GM12878 (cell line): ENCODE measurements around the gene TMEM208. TPM values are rescaled to one million over a fixed set of nuclear protein-coding genes. Genes with fewer than 3 reads are reported as not detected.

ENCODE experiments used
- ATAC-seq: fragments of 200-7000 bp; cut with Tn5 transposase; 3 replicates; pipeline ENCODE4 v1.9.1; 2020; ENCODE audit warnings: mild to moderate bottlenecking, moderate library complexity
- BruUV-seq: library from RNA; stranded (reverse); fragments of 400-500 nt; replicated peaks from 2 replicates; lab custom pipeline; 2021; lab: Mats Ljungman, UMichigan
- CTCF ChIA-PET: fragments of 300-600 bp; sonication (Branson Sonifier 250); formaldehyde crosslinking; extraction: SDS; loops from one replicate; lab custom pipeline; 2021; ENCODE audit warnings: inconsistent platforms; lab: Yijun Ruan, JAX
- POLR2A ChIA-PET: fragments of 350-600 bp; formaldehyde crosslinking; extraction: SDS; loops from one replicate; lab custom pipeline; 2021; ENCODE audit warnings: inconsistent platforms; lab: Charles Lee
- RAD21 ChIA-PET: fragments of 300-600 bp; sonication (Branson Sonifier 250); formaldehyde crosslinking; loops from one replicate; lab custom pipeline; 2023; ENCODE audit warnings: antibody characterized with exemption; ENCODE audit not compliant: unreplicated experiment; lab: Charles Lee
- SMC1A ChIA-PET: fragments of 300-600 bp; sonication (Branson Sonifier 250); formaldehyde crosslinking; loops from one replicate; lab custom pipeline; 2023; ENCODE audit not compliant: unreplicated experiment, uncharacterized antibody; lab: Charles Lee
- DNase-seq: peaks from one replicate; pipeline ENCODE4 v3.0.0-alpha.2; 2011; ENCODE audit warnings: low read depth, low spot score
- FAIRE-seq: peaks from 3 replicates; lab custom pipeline; 2011; peaks lifted over from hg19 to GRCh38; lab: Jason Lieb, UNC
- H2AFZ ChIP-seq: 2 replicates; pipeline ENCODE4 v1.6.0; 2011; ENCODE audit warnings: low read depth, low read length, control low read depth; ENCODE audit not compliant: control insufficient read depth
- H3K27ac ChIP-seq: 2 replicates; pipeline ENCODE4 v1.5.1; 2011; ENCODE audit warnings: control low read depth; ENCODE audit not compliant: control insufficient read depth, insufficient read depth
- H3K27me3 ChIP-seq, 2 experiments: replicated peaks in 1 of 2; 2 replicates each; pipeline versions ENCODE4 v1.6.0 to v1.6.1; 2011; ENCODE audit warnings: low read length in 1 of 2; ENCODE audit not compliant: control insufficient read depth in 2 of 2, insufficient read depth in 2 of 2
- H3K36me3 ChIP-seq, 2 experiments: 2 replicates each; pipeline ENCODE4 v1.5.1; 2011; ENCODE audit warnings: low read length in 1 of 2; ENCODE audit not compliant: control insufficient read depth in 2 of 2, insufficient read depth in 2 of 2
- H3K4me1 ChIP-seq: 2 replicates; pipeline ENCODE4 v1.6.1; 2011; ENCODE audit warnings: mild to moderate bottlenecking, low read length, moderate library complexity, mixed read lengths; ENCODE audit not compliant: control insufficient read depth, insufficient read depth
- H3K4me2 ChIP-seq: 2 replicates; pipeline ENCODE4 v1.6.0; 2011; ENCODE audit warnings: control low read depth; ENCODE audit not compliant: control insufficient read depth, insufficient read depth
- H3K4me3 ChIP-seq: fragments of 200-600 bp; sonication (generic); 2 replicates; pipeline ENCODE4 v1.5.1; 2016
- H3K79me2 ChIP-seq: 2 replicates; pipeline ENCODE4 v1.6.0; 2011; ENCODE audit warnings: low read length; ENCODE audit not compliant: control insufficient read depth, insufficient read depth
- H3K9ac ChIP-seq: 2 replicates; pipeline ENCODE4 v1.8.0; 2011; ENCODE audit warnings: low read length, control low read depth, mixed read lengths; ENCODE audit not compliant: control insufficient read depth, insufficient read depth
- H3K9me3 ChIP-seq: replicated peaks from 3 replicates; pipeline ENCODE4 v1.5.1; 2011; ENCODE audit warnings: mild to moderate bottlenecking, low read length; ENCODE audit not compliant: control insufficient read depth, insufficient read depth
- H4K20me1 ChIP-seq: 2 replicates; pipeline ENCODE4 v1.6.0; 2011; ENCODE audit not compliant: control insufficient read depth, insufficient read depth
- BCLAF1 ChIP-seq: fragments of 450-650 bp; IDR thresholded peaks from 2 replicates; pipeline ENCODE4 v1.6.1; 2017; ENCODE audit warnings: antibody characterized with exemption, mild to moderate bottlenecking, moderate library complexity
- CREM ChIP-seq: IDR thresholded peaks from 2 replicates; pipeline ENCODE4 v1.6.1; 2014; ENCODE audit warnings: antibody characterized with exemption, low read depth
- CTCF ChIP-seq, 3 experiments: IDR thresholded peaks in 2 of 3; conservative IDR thresholded peaks in 1 of 3; 2 replicates each; pipeline ENCODE4 v1.5.1; 2011; ENCODE audit warnings: low read depth in 3 of 3, low read length in 3 of 3, mild to moderate bottlenecking in 3 of 3, control low read depth in 2 of 3, moderate library complexity in 2 of 3, inconsistent platforms in 1 of 3, mixed read lengths in 1 of 3; ENCODE audit not compliant: control insufficient read depth in 2 of 3, insufficient read depth in 1 of 3; ENCODE audit errors: extremely low read depth in 1 of 3
- EP300 ChIP-seq, 2 experiments: fragments of 150-350 bp in 1 of 2; IDR thresholded peaks; 2 replicates each; pipeline ENCODE4 v1.6.1; 2011 to 2012; ENCODE audit warnings: low read depth in 2 of 2, low read length in 2 of 2, borderline replicate concordance in 1 of 2, improper control_type of control experiment in 1 of 2, inconsistent platforms in 1 of 2; ENCODE audit not compliant: control insufficient read depth in 1 of 2
- MEF2B ChIP-seq: fragments of 450-650 bp; IDR thresholded peaks from 2 replicates; pipeline ENCODE4 v1.6.1; 2018; ENCODE audit warnings: mild to moderate bottlenecking, moderate library complexity; ENCODE audit not compliant: partially characterized antibody, poor library complexity, severe bottlenecking
- MXI1 ChIP-seq: fragments of 150-350 bp; IDR thresholded peaks from 2 replicates; pipeline ENCODE4 v1.6.1; 2011; ENCODE audit warnings: low read depth, mild to moderate bottlenecking, inconsistent platforms, low read length, improper control_type of control experiment
- NKRF ChIP-seq: fragments of 450-650 bp; conservative IDR thresholded peaks from 2 replicates; pipeline ENCODE4 v1.6.1; 2017; ENCODE audit warnings: mild to moderate bottlenecking, moderate library complexity
- PAX5 ChIP-seq: IDR thresholded peaks from 2 replicates; pipeline ENCODE4 v1.6.1; 2011; ENCODE audit warnings: low read depth, low read length, borderline replicate concordance
- PAX8 ChIP-seq: fragments of 450-650 bp; IDR thresholded peaks from 2 replicates; pipeline ENCODE4 v1.6.1; 2017; ENCODE audit warnings: mild to moderate bottlenecking, moderate library complexity
- POU2F2 ChIP-seq: IDR thresholded peaks from 3 replicates; pipeline ENCODE4 v1.6.1; 2011; ENCODE audit warnings: low read depth, mild to moderate bottlenecking, low read length, borderline replicate concordance
- SPI1 ChIP-seq: IDR thresholded peaks from 2 replicates; pipeline ENCODE4 v1.6.1; 2011; ENCODE audit warnings: low read depth, mild to moderate bottlenecking, low read length, moderate library complexity, borderline replicate concordance; ENCODE audit not compliant: insufficient read depth
- ZBED1 ChIP-seq: IDR thresholded peaks from 2 replicates; pipeline ENCODE4 v1.6.1; 2016; ENCODE audit warnings: borderline replicate concordance
- ZNF274 ChIP-seq: IDR thresholded peaks from one replicate; pipeline ENCODE4 v1.8.0; 2011; ENCODE audit not compliant: insufficient read length, insufficient read depth
- ZNF622 ChIP-seq: fragments of 450-650 bp; IDR thresholded peaks from 2 replicates; pipeline ENCODE4 v1.6.1; 2017; ENCODE audit warnings: mild to moderate bottlenecking, inconsistent platforms
- WGBS: methylation state at CpG from one replicate; pipeline ENCODE4 v1.1.6; 2016; ENCODE audit warnings: low lambda C conversion rate; ENCODE audit not compliant: insufficient replicate concordance, insufficient coverage; ENCODE audit errors: missing lambda C conversion rate; 5-methylcytosine and 5-hydroxymethylcytosine counted together
- in situ Hi-C: fragments of 300-500 bp; cut with MboI; formaldehyde crosslinking; loops from 9 replicates; pipeline ENCODE4 v1.14.3; 2018; ENCODE audit warnings: mixed read lengths
- intact Hi-C: fragments of 100-400 bp; cut with micrococcal nuclease; formaldehyde crosslinking; loops from one replicate; pipeline ENCODE4 v1.14.2; 2022; ENCODE audit not compliant: unreplicated experiment
- polyA plus RNA-seq, 11 experiments: library from polyadenylated mRNA; depleted of rRNA in 4 of 11; unstranded in 6 of 11; stranded (reverse) in 5 of 11; fragments of >200 nt; fragmentation: Nextera tagmentation in 4 of 11; fragmentation: Illumina TruSeq in 1 of 11; extraction: Ambion mirVana in 4 of 11; extraction: Trizol in 1 of 11; gene quantifications; 1 replicate in 1 of 11; 2 replicates in 10 of 11; pipeline versions ENCODE4 v1.2.1 to v1.2.3, GENCODE V29; 2011 to 2016; ENCODE audit warnings: inconsistent platforms in 2 of 11, missing spikeins in 2 of 11, low read depth in 1 of 11
- total RNA-seq, 4 experiments: library from RNA; depleted of rRNA in 3 of 4; stranded (reverse); fragments of >200 nt in 3 of 4; fragmentation: Illumina TruSeq in 1 of 4; extraction: Trizol in 1 of 4; gene quantifications; 2 replicates each; pipeline versions ENCODE4 v1.2.1 to v1.2.3, GENCODE V29; 2013 to 2021

TMEM208 gene
- total and polyA plus RNA-seq, 10 of the 15 experiments (the other 5 are each of a cell fraction or from before 2014, with no cell fraction given), result 34.1 to 244 (median 54.1) TPM

DNA sequence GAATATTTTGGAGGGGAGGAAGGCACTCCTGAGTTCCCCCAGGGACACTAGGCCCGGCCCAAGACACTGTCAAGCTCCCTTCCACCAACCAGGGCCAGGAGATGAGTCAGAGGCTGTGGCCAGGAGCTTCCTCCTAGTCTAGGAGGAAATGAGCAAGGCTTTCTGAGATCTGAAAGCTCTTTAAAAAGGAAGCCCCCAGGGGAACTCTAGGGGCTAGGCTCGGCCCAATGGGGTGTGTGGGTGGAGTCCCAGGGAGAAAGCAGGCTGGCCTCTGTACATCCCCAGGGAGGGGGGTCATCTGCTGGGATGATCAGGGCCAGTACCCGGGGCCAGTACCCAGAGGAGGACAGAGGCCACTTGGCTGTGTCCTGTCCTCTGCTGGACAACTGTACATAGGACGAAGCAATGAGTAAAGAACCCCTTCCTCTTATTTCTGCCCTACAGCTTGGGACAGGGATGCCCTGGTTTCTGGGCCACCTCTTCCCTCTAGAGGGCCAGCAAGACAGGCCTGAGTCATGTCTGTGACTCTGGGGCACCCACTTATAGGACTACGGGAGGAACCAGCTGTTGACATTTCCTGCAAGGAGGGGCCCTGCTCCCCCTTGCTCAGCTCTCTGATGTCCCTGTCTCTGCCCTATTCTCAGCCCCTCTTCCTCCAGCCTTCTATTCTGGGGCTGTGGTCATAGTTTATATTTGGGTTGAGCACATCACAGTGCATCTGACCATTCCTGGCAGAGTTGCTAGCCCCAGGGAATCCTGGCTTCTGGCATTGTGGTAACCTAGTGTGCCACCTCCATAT is 17.7 kb downstream of the TMEM208 start:
- Histone ChIP-seq H3K9me3 (no peaks in the 10 kb centered on the region), H3K4me1 (peaks cover 39% of the 10 kb centered on the region), H3K4me3 (peak overlapping the region; percentile 97), H3K4me2 (peak overlapping the region; percentile 99), H3K27me3 (no peaks in the 10 kb centered on the region; a peak in 1 of 4 replicates), H3K27ac (peak overlapping the region; percentile 98), H2AFZ (peak overlapping the region; percentile 62), H3K36me3 (no peaks in the 10 kb centered on the region; a peak in 2 of 4 replicates), H3K9ac (peak overlapping the region; percentile 82), H4K20me1 (no peaks in the 10 kb centered on the region), H3K79me2 (peaks cover 39% of the 10 kb centered on the region)
- in situ Hi-C loops (no loop called here), intact Hi-C loops (no loop called here)
- ATAC-seq, result peak; percentile 60
- SMC1A ChIA-PET, result interaction anchor here (0.5 to 2.1 kb wide), 8 partner anchors 10 to 1445 kb away, joined by 3 to 17 read pairs (median 6); partner anchors contain the start of genes E2F4 and TMEM208
- CTCF ChIA-PET, result interaction anchor here (0.7 to 4.9 kb wide), 14 partner anchors 16 to 292 kb away, joined by 3 to 29 read pairs (median 4); partner anchors contain the start of genes FBXL8, NOL3, TMEM208 and TRADD
- DNase-seq, result peak; percentile 78
- TSS peak; percentile 38 for BruUV-seq
- RAD21 ChIA-PET, result interaction anchor here (0.6 to 4.6 kb wide), 9 partner anchors 18 to 273 kb away, joined by 3 to 35 read pairs (median 4); partner anchors contain the start of genes ATP6V0D1, E2F4, PLEKHG4 and TMEM208
- FAIRE-seq, result peak; percentile 86
- POLR2A ChIA-PET, result interaction anchor here (0.6 to 8.0 kb wide), 11 partner anchors 18 to 317 kb away, joined by 3 to 100 read pairs (median 4); partner anchors contain the start of genes ATP6V0D1, E2F4, FBXL8 and NOL3
- WGBS, result 2% methylated on average over 5 of the region's 5 CpGs
- TF ChIP-seq EP300 (IDR thresholded peaks at IDR 0.05; ENCODE audit: borderline replicate concordance in 1 of 2, control insufficient read depth in 1 of 2, low read depth in 2 of 2, low read length in 2 of 2) (0 out of 4 replicates have a peak, but pooled peaks of 1 of the 2 experiments have one; percentile 14), PAX5 (no peak; the same call in 1 of the 2 replicates), ZNF622 (no peak), SPI1 (peak; percentile 58), ZNF274 (no peak), CTCF (IDR thresholded peaks at IDR 0.05 in 2 of 3, conservative IDR thresholded peaks at IDR 0.05 in 1 of 3; ENCODE audit: control insufficient read depth in 2 of 3, extremely low read depth in 1 of 3, insufficient read depth in 1 of 3, low read depth in 3 of 3, low read length in 3 of 3) (0 out of 6 replicates have a peak, but pooled peaks of 1 of the 3 experiments have one; percentile 6), BCLAF1 (no peak), CREM (peak; percentile 5; the same call in 1 of the 2 replicates), MXI1 (no peak), POU2F2 (peak; percentile 10; the same call in 1 of the 3 replicates), PAX8 (no peak), MEF2B (peak; percentile 91), ZBED1 (no peak), NKRF (no peak)
